H1 (cell line): ENCODE measurements around the gene EPSTI1. TPM values are rescaled to one million over a fixed set of nuclear protein-coding genes. Genes with fewer than 3 reads are reported as not detected.

Experiments
- CTCF ChIA-PET: fragments of 300-600 bp; sonication (Branson Sonifier 250); formaldehyde crosslinking; loops from one replicate; lab custom pipeline; 2021; ENCODE audit not compliant: partially characterized antibody; lab: Charles Lee
- POLR2A ChIA-PET: fragments of 300-600 bp; sonication (Branson Sonifier 250); formaldehyde crosslinking; loops from one replicate; lab custom pipeline; 2021; ENCODE audit warnings: inconsistent platforms; ENCODE audit not compliant: partially characterized antibody; lab: Charles Lee
- DNase-seq, 2 experiments: peaks; one replicate each; pipeline versions ENCODE4 v3.0.0 to v3.0.0-alpha.2; 2010 to 2022; ENCODE audit warnings: low spot score in 2 of 2, low read depth in 1 of 2, mixed read lengths in 1 of 2
- FAIRE-seq: peaks from 2 replicates; lab custom pipeline; 2011; peaks lifted over from hg19 to GRCh38; lab: Jason Lieb, UNC
- H2AFZ ChIP-seq: 2 replicates; pipeline ENCODE4 v1.8.1; 2012; ENCODE audit warnings: low read length, inconsistent platforms
- H2AK5ac ChIP-seq: 2 replicates; pipeline ENCODE4 v1.6.1; 2013; ENCODE audit warnings: low read depth, low read length
- H2BK120ac ChIP-seq: replicated peaks from 2 replicates; pipeline ENCODE3; 2013; ENCODE audit warnings: low read depth, low read length, inconsistent platforms
- H2BK12ac ChIP-seq: 2 replicates; pipeline ENCODE4 v1.6.1; 2013; ENCODE audit warnings: low read depth, low read length
- H2BK15ac ChIP-seq: 2 replicates; pipeline ENCODE4 v1.6.1; 2013; ENCODE audit warnings: low read length
- H2BK20ac ChIP-seq: 2 replicates; pipeline ENCODE4 v1.6.1; 2013; ENCODE audit warnings: low read length
- H2BK5ac ChIP-seq: 2 replicates; pipeline ENCODE4 v1.6.1; 2013; ENCODE audit warnings: low read depth, low read length
- H3K14ac ChIP-seq: 2 replicates; pipeline ENCODE4 v1.6.1; 2013; ENCODE audit warnings: inconsistent platforms; ENCODE audit not compliant: insufficient read length
- H3K18ac ChIP-seq: 2 replicates; pipeline ENCODE4 v1.6.1; 2013; ENCODE audit warnings: low read length; ENCODE audit errors: extremely low read depth
- H3K23ac ChIP-seq: 2 replicates; pipeline ENCODE4 v1.6.1; 2013; ENCODE audit warnings: inconsistent platforms; ENCODE audit not compliant: insufficient read length
- H3K23me2 ChIP-seq: 2 replicates; pipeline ENCODE4 v1.6.1; 2013; ENCODE audit warnings: low read depth, low read length
- H3K27ac ChIP-seq: 2 replicates; pipeline ENCODE4 v1.6.1; 2011; ENCODE audit warnings: low read depth, low read length, inconsistent platforms
- H3K27me3 ChIP-seq, 4 experiments: replicated peaks in 1 of 4; 1 replicate in 1 of 4; 2 replicates in 3 of 4; pipeline versions ENCODE4 v1.6.1 to v1.8.1; 2011 to 2013; ENCODE audit warnings: low read length in 3 of 4, mild to moderate bottlenecking in 3 of 4, inconsistent platforms in 2 of 4, mixed read lengths in 2 of 4, moderate library complexity in 1 of 4; ENCODE audit not compliant: control insufficient read depth in 3 of 4, insufficient read depth in 3 of 4; ENCODE audit errors: extremely low read depth in 1 of 4
- H3K36me3 ChIP-seq, 4 experiments: 2 replicates each; pipeline versions ENCODE4 v1.6.1 to v1.8.1; 2011 to 2013; ENCODE audit warnings: mild to moderate bottlenecking in 4 of 4, low read length in 3 of 4, moderate library complexity in 2 of 4, control low read depth in 1 of 4, inconsistent platforms in 1 of 4; ENCODE audit not compliant: insufficient read depth in 4 of 4, control insufficient read depth in 2 of 4
- H3K4ac ChIP-seq: replicated peaks from 2 replicates; pipeline ENCODE3; 2013; ENCODE audit warnings: low read length, low read depth, mixed read lengths, inconsistent platforms; ENCODE audit not compliant: insufficient read length
- H3K4me1 ChIP-seq, 4 experiments: replicated peaks in 1 of 4; 1 replicate in 1 of 4; 2 replicates in 3 of 4; pipeline versions ENCODE4 v1.6.1 to v1.8.1; 2011 to 2013; ENCODE audit warnings: low read length in 3 of 4, inconsistent platforms in 2 of 4, mixed read lengths in 1 of 4; ENCODE audit not compliant: insufficient read depth in 4 of 4, control insufficient read depth in 3 of 4
- H3K4me2 ChIP-seq, 2 experiments: 2 replicates each; pipeline versions ENCODE4 v1.6.1 to v1.8.1; 2011 to 2013; ENCODE audit warnings: low read depth in 2 of 2, low read length in 2 of 2, control low read depth in 1 of 2, inconsistent platforms in 1 of 2, mild to moderate bottlenecking in 1 of 2; ENCODE audit not compliant: insufficient read depth in 1 of 2
- H3K4me3 ChIP-seq, 4 experiments: fragments of 200-600, 300-600 bp in 1 of 4; sonication (generic), shearing (Covaris generic), sonication (Bioruptor Twin) in 1 of 4; 2 replicates each; pipeline versions ENCODE4 v1.5.1 to v1.8.1; 2011 to 2016; ENCODE audit warnings: low read length in 4 of 4, low read depth in 3 of 4, control low read depth in 2 of 4, inconsistent platforms in 2 of 4, mild to moderate bottlenecking in 2 of 4, mixed read lengths in 1 of 4, moderate library complexity in 1 of 4; ENCODE audit not compliant: insufficient read depth in 2 of 4; ENCODE audit errors: extremely low read depth in 1 of 4
- H3K56ac ChIP-seq: replicated peaks from 2 replicates; pipeline ENCODE3; 2013; ENCODE audit warnings: low read depth, mild to moderate bottlenecking, mixed read lengths, low read length, inconsistent platforms; ENCODE audit not compliant: insufficient read length
- H3K79me1 ChIP-seq: 2 replicates; pipeline ENCODE4 v1.6.1; 2013; ENCODE audit warnings: low read depth, low read length, control low read depth
- H3K79me2 ChIP-seq, 2 experiments: 2 replicates each; pipeline versions ENCODE4 v1.6.1 to v1.8.1; 2012 to 2013; ENCODE audit warnings: low read length in 2 of 2, mild to moderate bottlenecking in 2 of 2, inconsistent platforms in 1 of 2; ENCODE audit not compliant: insufficient read depth in 2 of 2, control insufficient read depth in 1 of 2
- H3K9ac ChIP-seq, 4 experiments: replicated peaks in 1 of 4; 1 replicate in 1 of 4; 2 replicates in 3 of 4; pipeline versions ENCODE4 v1.6.1 to v1.8.1; 2011 to 2013; ENCODE audit warnings: low read depth in 3 of 4, low read length in 3 of 4, control low read depth in 2 of 4, mild to moderate bottlenecking in 2 of 4, moderate library complexity in 2 of 4, inconsistent platforms in 1 of 4; ENCODE audit errors: extremely low read depth in 1 of 4
- H3K9me3 ChIP-seq, 2 experiments: 2 replicates each; pipeline versions ENCODE4 v1.6.1 to v1.8.1; 2012 to 2013; ENCODE audit warnings: mild to moderate bottlenecking in 2 of 2, moderate library complexity in 2 of 2, control low read depth in 1 of 2, inconsistent platforms in 1 of 2, low read depth in 1 of 2, low read length in 1 of 2, mixed read lengths in 1 of 2; ENCODE audit not compliant: insufficient read depth in 2 of 2
- H4K20me1 ChIP-seq, 2 experiments: replicated peaks in 1 of 2; 2 replicates each; pipeline versions ENCODE3 to v1.8.1; 2011 to 2013; ENCODE audit warnings: inconsistent platforms in 2 of 2, low read length in 2 of 2, mild to moderate bottlenecking in 1 of 2; ENCODE audit not compliant: insufficient read depth in 2 of 2, control insufficient read depth in 1 of 2
- H4K5ac ChIP-seq: 2 replicates; pipeline ENCODE4 v1.6.1; 2013; ENCODE audit warnings: low read length, low read depth, mixed read lengths, inconsistent platforms; ENCODE audit not compliant: insufficient read length
- H4K8ac ChIP-seq: 2 replicates; pipeline ENCODE4 v1.8.0; 2013; ENCODE audit warnings: mild to moderate bottlenecking, moderate library complexity, low read length, inconsistent platforms; ENCODE audit not compliant: insufficient read depth; ENCODE audit errors: extremely low read depth
- H4K91ac ChIP-seq: replicated peaks from 2 replicates; pipeline ENCODE3; 2013; ENCODE audit warnings: low read length, mixed read lengths, inconsistent platforms; ENCODE audit not compliant: insufficient read length
- BRCA1 ChIP-seq: IDR thresholded peaks from 2 replicates; pipeline ENCODE4 v1.6.1; 2012; ENCODE audit warnings: low read depth, low read length, improper control_type of control experiment
- CBX8 ChIP-seq: fragments of 300-800, 300-1000 bp; sonication (generic); IDR thresholded peaks from 2 replicates; pipeline ENCODE4 v1.7.1; 2016; ENCODE audit warnings: low read depth, low read length, borderline replicate concordance
- MAFK ChIP-seq: IDR thresholded peaks from 2 replicates; pipeline ENCODE4 v1.6.1; 2012; ENCODE audit warnings: low read depth, mild to moderate bottlenecking, improper control_type of control experiment, low read length
- RAD21 ChIP-seq, 2 experiments: IDR thresholded peaks in 1 of 2; conservative IDR thresholded peaks in 1 of 2; 2 replicates each; pipeline ENCODE4 v1.6.1; 2011; ENCODE audit warnings: low read depth in 2 of 2, low read length in 2 of 2, improper control_type of control experiment in 1 of 2, inconsistent platforms in 1 of 2, mild to moderate bottlenecking in 1 of 2, moderate library complexity in 1 of 2
- RFX5 ChIP-seq: IDR thresholded peaks from 2 replicates; pipeline ENCODE4 v1.6.1; 2011; ENCODE audit warnings: low read depth, low read length, improper control_type of control experiment, borderline replicate concordance
- TEAD4 ChIP-seq: IDR thresholded peaks from 2 replicates; pipeline ENCODE4 v1.6.1; 2012; ENCODE audit warnings: low read depth, low read length, inconsistent platforms, mixed read lengths
- YY1 ChIP-seq: IDR thresholded peaks from 2 replicates; pipeline ENCODE4 v1.6.1; 2011; ENCODE audit warnings: low read depth, mild to moderate bottlenecking, low read length
- WGBS, 2 experiments: shearing (Covaris generic) in 1 of 2; methylation state at CpG; one replicate each; pipeline versions ENCODE4 v1.1.6 to v1.1.7; 2013 to 2015; ENCODE audit warnings: low lambda C conversion rate in 2 of 2, mixed read lengths in 2 of 2, inconsistent platforms in 1 of 2, low coverage in 1 of 2, missing lambda C conversion rate in 1 of 2; ENCODE audit not compliant: insufficient replicate concordance in 2 of 2, insufficient coverage in 1 of 2, insufficient read length in 1 of 2; ENCODE audit errors: extremely low coverage in 1 of 2, missing lambda C conversion rate in 1 of 2; 5-methylcytosine and 5-hydroxymethylcytosine counted together
- polyA plus RNA-seq, 7 experiments: library from polyadenylated mRNA; depleted of rRNA in 3 of 7; stranded (reverse) in 5 of 7; unstranded in 2 of 7; fragments of >200 nt in 5 of 7; fragments of 200-250 nt in 2 of 7; gene quantifications; 1 replicate in 5 of 7; 2 replicates in 1 of 7; 4 replicates in 1 of 7; pipeline versions ENCODE4 v1.2.1 to v1.2.3, GENCODE V29; 2011 to 2013; ENCODE audit warnings: missing spikeins in 2 of 7, mixed read lengths in 2 of 7
- total RNA-seq: library from RNA; stranded (reverse); fragmentation: NEBNext Ultra II Directional; extraction: Animal tissue kit (Norgen Biotek cat#: 25700); gene quantifications from 2 replicates; pipeline ENCODE4 v1.2.1, GENCODE V29; 2021
- TF ChIP-seq, protein P1 (sequence below), 3 experiments: IDR thresholded peaks; 1 replicate in 2 of 3; 2 replicates in 1 of 3; pipeline versions ENCODE4 v1.5.1 to v1.6.1; 2011; ENCODE audit warnings: low read length in 3 of 3, mild to moderate bottlenecking in 3 of 3, inconsistent platforms in 2 of 3, low read depth in 1 of 3, moderate library complexity in 1 of 3; ENCODE audit not compliant: insufficient read depth in 1 of 3; ENCODE audit errors: control extremely low read depth in 1 of 3

EPSTI1 gene
- total and polyA plus RNA-seq, 2 of the 8 experiments (the other 6 are each of a cell fraction or from before 2014, with no cell fraction given), result 0.23 to 0.37 TPM

DNA sequence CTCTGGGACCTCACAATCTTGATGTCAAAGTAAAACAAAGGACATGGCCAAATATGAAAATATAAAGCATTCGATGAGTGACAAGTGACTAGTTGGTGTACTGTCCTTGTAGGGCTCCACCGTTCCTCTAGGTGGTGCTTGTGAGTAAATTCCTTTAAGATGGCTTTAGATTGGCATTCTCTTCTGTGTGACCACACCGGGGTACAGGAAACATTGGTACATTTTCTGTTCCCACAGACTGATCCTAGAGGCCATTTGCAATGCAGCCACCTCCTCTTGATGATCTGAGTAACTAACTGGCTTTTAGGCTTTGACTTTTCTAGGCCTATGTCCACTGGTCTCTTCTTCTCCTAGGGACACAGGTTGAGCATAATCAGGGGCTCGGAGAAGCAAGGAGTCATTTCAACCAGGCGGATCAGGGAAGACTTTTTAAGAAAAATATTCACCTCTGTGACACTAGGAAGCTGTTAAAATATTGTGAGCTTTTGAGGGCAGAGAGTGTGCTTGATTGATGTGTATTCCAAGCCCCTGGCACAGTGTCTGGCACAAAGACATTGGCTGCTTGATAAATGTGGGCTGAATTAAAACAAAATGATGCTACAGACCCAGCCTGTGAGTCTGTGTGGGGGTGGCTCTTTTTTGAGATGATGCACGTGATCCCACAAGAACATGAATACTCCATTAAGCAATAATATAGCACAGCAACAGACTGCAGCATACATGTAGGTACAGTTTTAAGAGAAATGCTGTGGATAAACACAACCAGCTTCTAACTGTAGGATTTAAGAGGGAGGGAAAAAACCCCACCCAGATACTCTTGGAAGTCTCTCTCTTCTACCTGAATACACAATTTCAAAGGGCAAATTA, 21.0 kb downstream of the EPSTI1 start:
- no peak overlapping the region for H3K27ac ChIP-seq
- no peak overlapping the region for H3K56ac ChIP-seq
- POLR2A ChIA-PET, result interaction anchor here (1.0 to 1.6 kb wide), 2 partner anchors 52 to 95 kb away, joined by 3 to 4 read pairs; partner anchors contain the start of gene DNAJC15
- H3K36me3 ChIP-seq, result no peaks in the 10 kb centered on the region
- H3K9ac ChIP-seq, result no peak overlapping the region
- peaks cover 3 to 12% (median 4%) of the 10 kb centered on the region in 4 experiments; a peak in 5 of 7 replicates for H3K4me1 ChIP-seq
- CTCF ChIA-PET, result interaction anchor here (0.6 to 2.9 kb wide), 22 partner anchors 11 to 376 kb away, joined by 3 to 13 read pairs (median 3); no protein-coding TSS in a partner anchor
- no peak overlapping the region for H3K14ac ChIP-seq
- no peaks in the 10 kb centered on the region for H3K9me3 ChIP-seq
- H3K4ac ChIP-seq, result no peak overlapping the region
- no peak overlapping the region for H2BK120ac ChIP-seq
- H4K91ac ChIP-seq, result no peak overlapping the region
- H3K4me3 ChIP-seq, result no peak overlapping the region
- H3K23ac ChIP-seq, result no peak overlapping the region
- no peak overlapping the region for H2BK12ac ChIP-seq
- no peaks in the 10 kb centered on the region for H3K23me2 ChIP-seq
- H4K5ac ChIP-seq, result no peak overlapping the region
- no peaks in the 10 kb centered on the region for H3K27me3 ChIP-seq
- no peaks in the 10 kb centered on the region for H3K79me2 ChIP-seq
- H3K79me1 ChIP-seq, result no peaks in the 10 kb centered on the region
- H3K4me2 ChIP-seq, result no peak overlapping the region
- H2BK20ac ChIP-seq, result peak overlapping the region; percentile 27; the same call in 1 of the 2 replicates
- no peak overlapping the region for H3K18ac ChIP-seq
- H2BK5ac ChIP-seq, result no peak overlapping the region
- peak; percentile 100 for FAIRE-seq
- H4K20me1 ChIP-seq, result no peaks in the 10 kb centered on the region
- peak overlapping the region; percentile 55; the same call in 1 of the 2 replicates for H2AK5ac ChIP-seq
- H2BK15ac ChIP-seq, result no peak overlapping the region
- H2AFZ ChIP-seq, result peak overlapping the region; percentile 87
- peak in 1 of 2 experiments; percentile 58 for DNase-seq
- no peak overlapping the region for H4K8ac ChIP-seq
- 67% methylated on average over 6 of the region's 6 CpGs; no CpG with 5 or more reads in 1 of the 2 experiments for WGBS, 2 experiments
- peak; percentile 59 to 67 for TF ChIP-seq RAD21 (IDR thresholded peaks at IDR 0.05 in 1 of 2, conservative IDR thresholded peaks at IDR 0.05 in 1 of 2; ENCODE audit: low read depth in 2 of 2, low read length in 2 of 2)
- no peak for TF ChIP-seq RFX5
- TF ChIP-seq BRCA1, result no peak
- TF ChIP-seq TEAD4, result peak; percentile 74
- TF ChIP-seq, protein P1, sequence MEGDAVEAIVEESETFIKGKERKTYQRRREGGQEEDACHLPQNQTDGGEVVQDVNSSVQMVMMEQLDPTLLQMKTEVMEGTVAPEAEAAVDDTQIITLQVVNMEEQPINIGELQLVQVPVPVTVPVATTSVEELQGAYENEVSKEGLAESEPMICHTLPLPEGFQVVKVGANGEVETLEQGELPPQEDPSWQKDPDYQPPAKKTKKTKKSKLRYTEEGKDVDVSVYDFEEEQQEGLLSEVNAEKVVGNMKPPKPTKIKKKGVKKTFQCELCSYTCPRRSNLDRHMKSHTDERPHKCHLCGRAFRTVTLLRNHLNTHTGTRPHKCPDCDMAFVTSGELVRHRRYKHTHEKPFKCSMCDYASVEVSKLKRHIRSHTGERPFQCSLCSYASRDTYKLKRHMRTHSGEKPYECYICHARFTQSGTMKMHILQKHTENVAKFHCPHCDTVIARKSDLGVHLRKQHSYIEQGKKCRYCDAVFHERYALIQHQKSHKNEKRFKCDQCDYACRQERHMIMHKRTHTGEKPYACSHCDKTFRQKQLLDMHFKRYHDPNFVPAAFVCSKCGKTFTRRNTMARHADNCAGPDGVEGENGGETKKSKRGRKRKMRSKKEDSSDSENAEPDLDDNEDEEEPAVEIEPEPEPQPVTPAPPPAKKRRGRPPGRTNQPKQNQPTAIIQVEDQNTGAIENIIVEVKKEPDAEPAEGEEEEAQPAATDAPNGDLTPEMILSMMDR (IDR thresholded peaks at IDR 0.05; ENCODE audit: control extremely low read depth in 1 of 3, insufficient read depth in 1 of 3, low read depth in 1 of 3, low read length in 3 of 3), result peak in 2 of 3 experiments; percentile 63 to 87; a peak in 3 of 4 replicates
- no peak for TF ChIP-seq CBX8
- TF ChIP-seq YY1, result 0 out of 2 replicates have a peak, but pooled peaks have one; percentile 48
- TF ChIP-seq MAFK, result no peak
